Neuronal stem cell (in vitro differentiated cells): Measurements from ENCODE around the gene HES5.
"Not testable (repeated sequence)": the region's sequence is repeated elsewhere in the genome, so short reads cannot be mapped to it uniquely, and the experiment has no call there.

Source experiments
- DNase-seq: peaks from one replicate; pipeline ENCODE4 v3.0.0-alpha.2; 2013; ENCODE audit warnings: low spot score
- H2AFZ ChIP-seq: one replicate; pipeline ENCODE4 v1.6.1; 2013; ENCODE audit warnings: mild to moderate bottlenecking, low read length, inconsistent platforms
- H2AK5ac ChIP-seq: 2 replicates; pipeline ENCODE4 v1.6.1; 2013; ENCODE audit warnings: low read depth, mild to moderate bottlenecking, inconsistent platforms, low read length, moderate library complexity, mixed read lengths
- H2BK120ac ChIP-seq: 2 replicates; pipeline ENCODE4 v1.6.1; 2013; ENCODE audit warnings: low read depth, mild to moderate bottlenecking, inconsistent platforms, low read length, moderate library complexity, mixed read lengths
- H2BK12ac ChIP-seq: one replicate; pipeline ENCODE4 v1.6.1; 2013; ENCODE audit warnings: low read length, inconsistent platforms
- H2BK15ac ChIP-seq: 2 replicates; pipeline ENCODE4 v1.6.1; 2013; ENCODE audit warnings: mild to moderate bottlenecking, low read length, inconsistent platforms, mixed read lengths
- H2BK5ac ChIP-seq: one replicate; pipeline ENCODE4 v1.6.1; 2013; ENCODE audit warnings: inconsistent platforms, mild to moderate bottlenecking, low read length, moderate library complexity
- H3K14ac ChIP-seq: one replicate; pipeline ENCODE4 v1.6.1; 2013; ENCODE audit warnings: low read length, inconsistent platforms
- H3K18ac ChIP-seq: 2 replicates; pipeline ENCODE4 v1.6.1; 2013; ENCODE audit warnings: low read length, inconsistent platforms
- H3K23ac ChIP-seq: 2 replicates; pipeline ENCODE4 v1.6.1; 2013; ENCODE audit warnings: low read depth, mild to moderate bottlenecking, mixed read lengths, low read length, inconsistent platforms; ENCODE audit not compliant: poor library complexity
- H3K27ac ChIP-seq: replicated peaks from 3 replicates; pipeline ENCODE4 v1.5.1; 2013; ENCODE audit warnings: low read length, inconsistent platforms
- H3K27me3 ChIP-seq, 3 experiments: 2 replicates each; pipeline ENCODE4 v1.6.1; 2013; ENCODE audit warnings: low read length in 3 of 3, mild to moderate bottlenecking in 2 of 3, inconsistent platforms in 1 of 3, low read depth in 1 of 3, mixed read lengths in 1 of 3, moderate library complexity in 1 of 3; ENCODE audit not compliant: control insufficient read depth in 3 of 3, insufficient read depth in 3 of 3
- H3K36me3 ChIP-seq, 2 donors: replicated peaks in 1 of 2; 2 replicates each; pipeline ENCODE4 v1.6.1; 2013; ENCODE audit warnings: low read length in 2 of 2; ENCODE audit not compliant: control insufficient read depth in 2 of 2, insufficient read depth in 2 of 2
- H3K4ac ChIP-seq: 2 replicates; pipeline ENCODE4 v1.6.1; 2013; ENCODE audit warnings: inconsistent platforms, mild to moderate bottlenecking, low read length, moderate library complexity
- H3K4me1 ChIP-seq, 2 donors: 1 replicate in 1 of 2; 2 replicates in 1 of 2; pipeline ENCODE4 v1.6.1; 2013; ENCODE audit warnings: low read length in 2 of 2, low read depth in 1 of 2; ENCODE audit not compliant: control insufficient read depth in 2 of 2, insufficient read depth in 1 of 2
- H3K4me2 ChIP-seq: one replicate; pipeline ENCODE4 v1.6.1; 2013; ENCODE audit warnings: mild to moderate bottlenecking, low read length, inconsistent platforms; ENCODE audit not compliant: insufficient read depth, poor library complexity, severe bottlenecking
- H3K4me3 ChIP-seq, 2 donors: 2 replicates each; pipeline ENCODE4 v1.5.1; 2013; ENCODE audit warnings: low read length in 2 of 2, mild to moderate bottlenecking in 2 of 2, inconsistent platforms in 1 of 2, moderate library complexity in 1 of 2
- H3K79me1 ChIP-seq: one replicate; pipeline ENCODE4 v1.6.1; 2013; ENCODE audit warnings: low read depth, mild to moderate bottlenecking, inconsistent platforms, low read length, moderate library complexity
- H3K9ac ChIP-seq: one replicate; pipeline ENCODE4 v1.6.1; 2013; ENCODE audit warnings: mild to moderate bottlenecking, low read depth, low read length, inconsistent platforms; ENCODE audit not compliant: poor library complexity
- H3K9me3 ChIP-seq, 2 donors: replicated peaks in 1 of 2; 2 replicates each; pipeline versions ENCODE3 to v1.6.1; 2013; ENCODE audit warnings: low read length in 2 of 2, mild to moderate bottlenecking in 2 of 2, inconsistent platforms in 1 of 2, low read depth in 1 of 2, mixed read lengths in 1 of 2, moderate library complexity in 1 of 2; ENCODE audit not compliant: control insufficient read depth in 2 of 2, insufficient read depth in 1 of 2
- H4K8ac ChIP-seq: one replicate; pipeline ENCODE4 v1.6.1; 2013; ENCODE audit warnings: low read depth, mild to moderate bottlenecking, inconsistent platforms, low read length, moderate library complexity
- H4K91ac ChIP-seq: one replicate; pipeline ENCODE4 v1.6.1; 2013; ENCODE audit warnings: low read length, low read depth, mild to moderate bottlenecking, inconsistent platforms; ENCODE audit not compliant: poor library complexity
- WGBS, 2 donors: extraction: QIAGEN DNeasy Blood & Tissue Kit; methylation state at CpG; one replicate each; pipeline ENCODE4 v1.1.7; 2013; ENCODE audit warnings: missing lambda C conversion rate in 2 of 2, mixed read lengths in 1 of 2; ENCODE audit not compliant: insufficient read length in 2 of 2, insufficient replicate concordance in 1 of 2; ENCODE audit errors: extremely low coverage in 2 of 2; 5-methylcytosine and 5-hydroxymethylcytosine counted together

Gene HES5

DNA sequence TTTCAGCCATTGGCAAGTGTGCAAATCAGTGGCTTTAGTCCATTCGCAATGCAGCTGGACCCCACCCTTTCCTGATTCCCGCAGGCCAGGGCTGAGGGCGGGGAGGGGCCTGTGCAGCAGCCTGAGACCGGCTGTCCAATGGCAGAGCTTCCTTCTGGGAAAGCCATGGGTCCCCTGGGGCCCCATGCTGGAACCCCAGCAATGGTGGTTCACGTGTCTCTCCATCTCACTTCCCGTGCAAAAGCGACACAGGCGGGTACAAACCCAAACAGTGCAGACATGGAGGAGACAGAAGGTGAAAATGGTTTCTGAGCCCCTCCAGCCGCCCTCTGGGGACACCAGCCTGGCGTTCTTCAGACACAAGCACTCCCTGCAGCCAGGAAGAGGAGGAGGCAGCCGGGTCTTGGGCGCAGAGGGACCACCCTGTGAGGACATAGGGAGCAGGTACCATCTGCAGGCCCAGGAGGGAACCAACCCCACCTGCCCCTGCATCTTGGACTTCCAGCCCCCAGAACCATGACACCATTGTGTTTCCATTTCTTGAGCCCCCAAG is 20.3 kb upstream of the HES5 start:
- H3K14ac ChIP-seq, H2AFZ ChIP-seq, H3K23ac ChIP-seq, H2BK15ac ChIP-seq, H3K36me3 ChIP-seq, H3K4me3 ChIP-seq, H3K9me3 ChIP-seq, H2BK12ac ChIP-seq, H2AK5ac ChIP-seq, H3K9ac ChIP-seq, H2BK5ac ChIP-seq, H3K4me2 ChIP-seq, H3K27ac ChIP-seq, H4K91ac ChIP-seq, DNase-seq, H4K8ac ChIP-seq, H3K27me3 ChIP-seq, H3K4ac ChIP-seq, H2BK120ac ChIP-seq: not testable (repeated sequence)
- WGBS, 2 donors: no CpG with 5 or more reads among the region's 12 CpGs
- peaks cover 19 to 36% of the 10 kb centered on the region in 2 donors for H3K4me1 ChIP-seq
- peaks cover 11% of the 10 kb centered on the region for H3K79me1 ChIP-seq
- peak overlapping the region; percentile 85 for H3K18ac ChIP-seq

DNA sequence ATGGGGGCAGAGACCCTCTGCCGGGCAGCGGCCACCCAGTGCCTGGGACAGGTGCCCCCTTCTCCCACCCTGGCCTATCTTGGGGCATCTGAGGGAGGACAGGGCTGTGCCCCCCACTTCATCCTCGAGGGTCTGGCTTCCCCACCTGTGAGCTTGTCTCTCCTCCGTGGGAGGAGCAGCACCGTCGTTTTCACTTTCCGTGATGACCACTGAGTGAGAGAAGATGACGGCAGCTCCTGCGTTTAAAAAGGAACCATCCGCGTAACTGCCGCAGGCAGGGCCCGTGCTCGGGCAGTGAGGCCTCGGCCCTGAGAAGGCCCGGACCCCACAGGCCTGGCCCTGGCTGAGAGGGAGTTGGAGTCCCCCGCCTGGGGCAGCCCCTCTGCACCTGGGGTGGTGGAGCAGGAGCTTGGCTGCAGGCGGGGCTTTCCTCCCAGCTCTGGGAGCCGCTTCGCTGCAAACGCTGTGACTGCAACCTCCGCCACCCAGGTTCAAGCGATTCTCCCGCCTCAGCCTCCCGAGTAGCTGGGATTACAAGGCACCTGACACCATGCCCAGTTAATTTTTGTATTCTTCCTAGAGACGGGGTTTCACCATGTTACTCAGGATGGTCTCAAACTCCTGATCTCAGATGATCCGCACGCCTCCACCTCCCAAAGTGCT is 19.4 kb upstream of the HES5 start:
- Histone ChIP-seq H3K79me1 (peaks cover 13% of the 10 kb centered on the region), H2AK5ac (peak overlapping the region; percentile 96), H2BK120ac (peak overlapping the region; percentile 72), H3K4me1 (peaks cover 25 to 43% of the 10 kb centered on the region in 2 donors), H2AFZ (peak overlapping the region; percentile 86), H3K9ac (peak overlapping the region; percentile 44), H3K18ac (peak overlapping the region; percentile 84), H3K27ac (peak overlapping the region; percentile 90), H3K4ac (peak overlapping the region; percentile 84), H2BK12ac (peak overlapping the region; percentile 93)
- not testable (repeated sequence) for H2BK15ac ChIP-seq, H3K27me3 ChIP-seq, H2BK5ac ChIP-seq, H3K14ac ChIP-seq, DNase-seq, H3K4me2 ChIP-seq, H3K4me3 ChIP-seq, H3K23ac ChIP-seq, H3K9me3 ChIP-seq, H4K91ac ChIP-seq, H4K8ac ChIP-seq, H3K36me3 ChIP-seq
- WGBS, 2 donors: no CpG with 5 or more reads among the region's 28 CpGs

DNA sequence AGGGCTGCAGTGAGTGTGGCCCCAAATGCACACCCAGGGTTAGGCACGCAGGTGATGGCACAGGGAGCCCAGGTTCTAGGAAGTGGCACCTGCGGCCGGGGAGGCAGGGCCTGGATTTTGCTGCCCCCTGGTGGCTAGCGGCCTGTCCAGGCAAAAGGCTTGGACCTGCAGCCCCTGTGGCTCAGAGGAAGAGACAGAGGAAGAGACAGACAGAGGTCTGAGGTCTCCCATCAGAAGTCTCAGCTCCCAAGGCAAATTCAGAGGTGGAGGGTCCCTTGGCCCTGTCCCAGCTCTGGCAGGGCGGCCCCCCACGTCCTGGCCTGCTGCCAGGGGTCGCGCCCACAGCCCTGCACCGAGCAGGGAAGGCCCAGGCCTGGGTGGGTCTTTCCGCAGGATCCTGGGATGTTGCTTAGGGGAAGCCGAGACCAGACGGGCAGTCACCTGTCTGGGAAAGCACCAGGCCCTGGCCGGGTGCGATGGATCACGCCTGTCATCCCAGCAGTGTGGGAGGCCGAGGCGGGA is 18.1 kb upstream of the HES5 start:
- no peak overlapping the region for H4K91ac ChIP-seq
- peak overlapping the region; percentile 100 for H2AK5ac ChIP-seq
- H3K4me1 ChIP-seq: peaks cover 39 to 57% of the 10 kb centered on the region in 2 donors
- peaks cover 13% of the 10 kb centered on the region for H3K79me1 ChIP-seq
- H3K4ac ChIP-seq: peak overlapping the region; percentile 97
- peak; percentile 76 for DNase-seq
- peak overlapping the region; percentile 94 for H3K4me2 ChIP-seq
- no peak overlapping the region for H4K8ac ChIP-seq
- H3K27ac ChIP-seq: peak overlapping the region; percentile 90
- no CpG with 5 or more reads among the region's 17 CpGs for WGBS, 2 donors
- peak overlapping the region; percentile 89 for H3K14ac ChIP-seq
- no peaks in the 10 kb centered on the region for H3K36me3 ChIP-seq
- peak overlapping the region; percentile 99 for H3K18ac ChIP-seq
- H3K23ac ChIP-seq: peak overlapping the region; percentile 92
- H3K9ac ChIP-seq: peak overlapping the region; percentile 98
- no peak overlapping the region for H2BK15ac ChIP-seq
- peak overlapping the region; percentile 86 for H2AFZ ChIP-seq
- peak overlapping the region; percentile 24 for H2BK12ac ChIP-seq
- peak overlapping the region; percentile 100 for H2BK5ac ChIP-seq
- no peak overlapping the region for H2BK120ac ChIP-seq
- peak overlapping the region in 1 of 2 donors; percentile 91 for H3K4me3 ChIP-seq
- no peaks in the 10 kb centered on the region for H3K27me3 ChIP-seq
- H3K9me3 ChIP-seq: no peaks in the 10 kb centered on the region
